Gastroesophageal sphincter (tissue), 3 donors: ENCODE results near the gene UNC13B.

ENCODE experiments used
- POLR2AphosphoS5 ChIP-seq: sonication (generic); formaldehyde crosslinking; IDR thresholded peaks from one replicate; pipeline ENCODE4 v1.6.1; 2017; ENCODE audit warnings: antibody characterized with exemption
- TF ChIP-seq, protein P1 (sequence below), 4 experiments: fragments of 200-600 bp in 2 of 4; fragments of 450-650 bp in 2 of 4; sonication (generic) in 1 of 4; IDR thresholded peaks; one replicate each; pipeline ENCODE4 v1.5.1; 2017 to 2019; ENCODE audit warnings: antibody characterized with exemption in 4 of 4, mild to moderate bottlenecking in 2 of 4, moderate library complexity in 2 of 4

DNA sequence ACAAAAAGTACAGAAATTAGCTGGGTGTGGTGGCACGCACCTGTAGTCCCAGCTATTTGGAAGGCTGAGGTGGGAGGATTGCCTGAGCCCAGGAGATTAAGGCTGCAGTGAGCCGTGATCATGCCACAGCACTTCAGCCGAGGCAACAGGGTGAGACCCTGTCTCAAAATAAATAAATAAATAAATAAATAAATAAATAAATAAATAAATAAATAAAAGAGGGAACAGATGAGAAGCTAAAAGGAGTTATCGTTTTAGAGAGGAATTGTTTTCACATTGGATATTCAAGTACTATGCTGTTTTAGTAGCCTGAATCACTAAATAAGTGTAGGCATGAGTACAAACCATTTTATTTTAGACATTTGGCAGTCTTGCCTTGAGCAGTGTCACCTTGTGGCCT lies 151.7 kb downstream of the UNC13B start:
- TF ChIP-seq, protein P1, sequence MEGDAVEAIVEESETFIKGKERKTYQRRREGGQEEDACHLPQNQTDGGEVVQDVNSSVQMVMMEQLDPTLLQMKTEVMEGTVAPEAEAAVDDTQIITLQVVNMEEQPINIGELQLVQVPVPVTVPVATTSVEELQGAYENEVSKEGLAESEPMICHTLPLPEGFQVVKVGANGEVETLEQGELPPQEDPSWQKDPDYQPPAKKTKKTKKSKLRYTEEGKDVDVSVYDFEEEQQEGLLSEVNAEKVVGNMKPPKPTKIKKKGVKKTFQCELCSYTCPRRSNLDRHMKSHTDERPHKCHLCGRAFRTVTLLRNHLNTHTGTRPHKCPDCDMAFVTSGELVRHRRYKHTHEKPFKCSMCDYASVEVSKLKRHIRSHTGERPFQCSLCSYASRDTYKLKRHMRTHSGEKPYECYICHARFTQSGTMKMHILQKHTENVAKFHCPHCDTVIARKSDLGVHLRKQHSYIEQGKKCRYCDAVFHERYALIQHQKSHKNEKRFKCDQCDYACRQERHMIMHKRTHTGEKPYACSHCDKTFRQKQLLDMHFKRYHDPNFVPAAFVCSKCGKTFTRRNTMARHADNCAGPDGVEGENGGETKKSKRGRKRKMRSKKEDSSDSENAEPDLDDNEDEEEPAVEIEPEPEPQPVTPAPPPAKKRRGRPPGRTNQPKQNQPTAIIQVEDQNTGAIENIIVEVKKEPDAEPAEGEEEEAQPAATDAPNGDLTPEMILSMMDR (IDR thresholded peaks at IDR 0.05): no peak
- TF ChIP-seq POLR2AphosphoS5: no peak
